ENCODE data around the gene RITA1.

RITA1 gene

DNA sequence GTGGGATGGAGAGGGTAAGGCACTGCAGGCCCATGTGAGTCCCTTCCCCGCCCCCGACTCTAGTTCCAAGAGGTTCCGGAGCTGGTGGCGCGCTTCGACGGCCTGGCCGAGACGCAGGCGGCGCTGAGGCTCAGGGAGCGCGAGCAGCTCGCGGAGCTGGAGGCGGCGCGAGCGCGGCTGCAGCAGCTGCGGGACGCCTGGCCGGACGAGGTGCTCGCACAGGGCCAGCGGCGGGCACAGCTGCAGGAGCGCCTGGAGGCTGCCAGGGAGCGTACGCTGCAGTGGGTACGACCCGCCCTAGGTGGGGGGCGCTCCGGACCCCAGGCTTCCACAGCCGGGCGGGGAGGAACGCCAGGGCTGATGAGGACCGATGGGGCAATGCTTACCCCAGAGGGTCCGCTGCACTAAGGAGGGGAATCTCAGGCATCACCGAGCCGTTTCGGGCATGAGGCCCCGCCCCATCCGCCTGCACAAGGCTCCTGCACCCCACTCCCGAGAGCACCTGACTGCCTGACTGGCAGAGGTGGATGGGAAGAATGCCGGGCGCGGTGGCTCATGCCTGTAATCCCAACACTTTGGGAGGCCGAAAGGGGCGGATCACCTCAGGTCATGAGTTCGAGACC lies 31.1 kb upstream of the RITA1 start:
- DNase-seq: no peak

DNA sequence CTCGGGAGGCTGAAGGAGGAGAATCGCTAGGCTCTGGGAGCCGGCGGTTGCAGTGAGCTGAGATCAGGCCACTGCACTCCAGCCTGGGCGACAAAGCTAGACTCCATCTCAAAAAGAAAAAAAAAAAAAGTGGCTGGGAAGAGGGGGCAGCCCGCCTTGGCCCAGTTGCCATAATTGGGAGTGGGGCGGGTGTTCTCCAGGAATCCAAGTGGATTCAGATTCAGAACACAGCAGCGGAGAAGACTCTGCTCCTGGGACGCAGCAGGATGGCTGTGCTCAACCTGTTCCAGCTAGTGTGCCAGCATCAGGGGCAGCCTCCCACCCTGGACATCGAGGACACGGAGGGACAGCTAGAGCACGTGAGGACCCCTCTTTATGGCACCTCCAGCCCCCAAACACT lies 30.5 kb upstream of the RITA1 start:
- no peak for DNase-seq

DNA sequence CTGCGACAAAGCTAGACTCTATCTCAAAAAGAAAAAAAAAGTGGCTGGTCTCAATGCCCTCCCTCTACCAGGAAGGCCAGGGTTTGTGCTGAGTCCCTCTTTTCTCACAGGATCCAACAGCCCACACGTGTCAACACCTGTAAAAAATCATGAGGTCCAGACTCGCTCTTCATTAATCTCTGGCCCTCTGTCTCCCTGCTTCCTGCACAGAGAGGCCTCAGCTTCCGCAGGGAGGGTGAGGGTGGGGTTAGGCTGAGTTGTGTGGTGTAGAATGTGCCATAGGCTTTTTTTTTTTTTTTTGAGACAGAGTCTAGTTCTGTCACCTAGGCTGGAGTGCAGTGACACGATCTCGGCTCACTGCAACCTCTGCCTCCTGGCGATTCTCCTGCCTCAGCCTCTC lies 29.9 kb upstream of the RITA1 start:
- no peak for DNase-seq

DNA sequence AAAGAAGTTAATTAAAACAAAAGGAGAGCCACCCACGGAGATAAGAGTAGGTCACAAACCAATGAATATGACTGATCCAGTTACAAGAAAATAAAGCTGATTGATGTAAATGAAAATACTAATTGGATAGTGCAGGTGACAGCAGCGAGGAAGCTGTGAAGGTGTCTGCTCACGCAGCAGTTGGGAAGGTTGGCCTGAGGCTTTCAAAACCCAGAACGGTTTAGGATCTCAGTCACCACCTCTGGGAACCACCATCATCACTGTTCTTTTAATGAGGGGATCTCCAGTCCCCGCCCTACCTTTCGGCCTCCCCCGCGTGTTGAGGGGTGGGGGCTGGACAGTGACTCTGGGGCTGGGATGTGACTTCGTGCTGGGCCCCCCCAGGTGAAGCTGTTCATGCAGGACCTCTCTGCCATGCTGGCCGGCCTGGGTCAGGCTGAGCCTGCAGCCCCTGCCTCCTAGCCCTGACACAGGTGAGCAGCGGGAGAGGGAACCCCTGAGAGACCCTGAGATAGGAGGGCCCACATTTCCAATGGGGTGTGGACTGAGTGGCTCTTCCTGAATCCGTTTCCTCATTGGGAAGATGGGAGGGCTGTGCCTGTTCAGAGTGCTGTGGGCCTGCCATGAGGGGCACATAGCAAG lies 28.2 kb upstream of the RITA1 start:
- DNase-seq: no peak

DNA sequence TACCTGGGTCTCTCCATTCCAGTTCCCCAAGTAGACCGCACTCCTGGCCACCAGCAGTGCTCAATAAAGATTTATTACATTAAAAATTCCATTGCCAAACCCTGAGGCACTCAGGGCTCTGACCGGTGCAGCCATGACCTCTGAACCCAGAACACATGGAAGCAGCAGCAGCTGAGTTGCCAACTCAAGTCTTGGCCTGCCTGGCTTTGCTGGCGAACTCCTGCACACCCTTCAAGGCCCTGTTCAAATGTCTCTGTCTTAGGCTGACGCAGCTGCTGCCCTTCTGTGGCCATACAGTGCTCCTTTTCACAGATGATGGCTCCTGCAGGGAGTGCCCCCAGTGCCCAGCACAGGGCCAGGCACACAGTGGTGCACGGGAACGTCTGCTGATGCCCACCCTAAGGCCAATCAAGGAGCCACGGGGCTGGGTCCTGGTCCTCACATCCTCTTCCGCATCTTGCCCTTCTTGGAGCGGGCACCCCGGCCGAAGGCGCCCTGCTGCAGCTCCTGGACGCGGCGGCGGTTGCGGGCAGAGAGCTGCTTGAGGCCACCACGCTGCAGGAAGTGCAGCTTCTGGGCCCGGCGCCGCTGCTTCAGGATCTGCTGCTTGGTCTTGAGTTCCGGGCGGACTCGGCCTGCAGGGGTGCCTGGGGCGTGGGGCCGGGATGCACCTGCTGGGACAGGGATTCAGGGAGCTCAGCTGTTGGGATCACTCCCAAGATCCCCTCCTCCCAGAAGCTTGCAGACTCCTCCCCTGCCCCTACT lies 26.9 kb upstream of the RITA1 start:
- DNase-seq: no peak

DNA sequence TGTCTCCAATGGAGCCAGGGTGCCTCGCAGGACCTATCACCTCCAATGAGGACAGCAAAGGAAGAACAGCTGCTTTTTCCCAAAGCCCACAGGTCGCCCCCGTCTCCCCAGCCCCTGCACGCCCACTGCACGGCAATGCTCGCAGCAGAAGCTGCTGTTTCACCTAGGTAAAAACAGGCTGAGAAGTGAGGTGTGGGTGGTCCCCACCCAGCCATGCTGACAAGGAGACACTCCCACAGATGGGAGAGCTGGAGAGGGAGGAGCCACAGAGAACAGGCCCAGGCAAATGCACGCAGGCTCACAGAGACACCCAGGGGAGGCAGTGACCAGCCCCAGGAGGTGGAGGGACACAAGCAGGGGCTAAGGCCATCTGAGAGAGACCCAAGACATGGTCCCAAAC lies 25.6 kb upstream of the RITA1 start:
- no peak for DNase-seq

DNA sequence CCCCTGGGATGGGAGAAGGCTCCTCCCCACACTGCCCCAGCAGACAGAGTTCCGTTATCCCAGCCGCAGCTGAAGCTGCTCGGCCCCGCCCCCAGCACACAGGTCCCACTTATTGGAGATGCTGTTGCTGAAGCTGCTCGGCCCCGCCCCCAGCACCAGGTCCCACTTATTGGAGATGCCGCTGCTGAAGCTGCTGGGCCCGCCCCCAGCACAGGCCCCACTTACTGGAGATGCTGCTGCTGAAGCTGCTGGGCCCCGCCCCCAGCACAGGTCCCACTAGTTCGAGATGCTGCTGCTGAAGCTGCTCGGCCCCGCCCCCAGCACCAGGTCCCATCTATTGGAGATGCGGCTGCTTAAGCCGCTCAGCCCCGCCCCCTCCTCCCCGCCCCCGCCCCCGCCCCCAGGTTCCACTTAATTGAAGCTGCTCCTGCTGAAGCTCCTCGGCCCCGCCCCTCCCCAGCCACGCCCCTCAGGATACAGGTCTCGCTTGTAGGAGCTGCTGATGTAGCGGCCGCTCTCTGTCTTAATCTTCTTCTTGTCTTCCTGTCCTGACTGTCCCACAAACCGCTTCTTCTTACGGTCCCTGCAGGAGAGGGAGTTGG lies 24.0 kb upstream of the RITA1 start:
- DNase-seq: no peak

DNA sequence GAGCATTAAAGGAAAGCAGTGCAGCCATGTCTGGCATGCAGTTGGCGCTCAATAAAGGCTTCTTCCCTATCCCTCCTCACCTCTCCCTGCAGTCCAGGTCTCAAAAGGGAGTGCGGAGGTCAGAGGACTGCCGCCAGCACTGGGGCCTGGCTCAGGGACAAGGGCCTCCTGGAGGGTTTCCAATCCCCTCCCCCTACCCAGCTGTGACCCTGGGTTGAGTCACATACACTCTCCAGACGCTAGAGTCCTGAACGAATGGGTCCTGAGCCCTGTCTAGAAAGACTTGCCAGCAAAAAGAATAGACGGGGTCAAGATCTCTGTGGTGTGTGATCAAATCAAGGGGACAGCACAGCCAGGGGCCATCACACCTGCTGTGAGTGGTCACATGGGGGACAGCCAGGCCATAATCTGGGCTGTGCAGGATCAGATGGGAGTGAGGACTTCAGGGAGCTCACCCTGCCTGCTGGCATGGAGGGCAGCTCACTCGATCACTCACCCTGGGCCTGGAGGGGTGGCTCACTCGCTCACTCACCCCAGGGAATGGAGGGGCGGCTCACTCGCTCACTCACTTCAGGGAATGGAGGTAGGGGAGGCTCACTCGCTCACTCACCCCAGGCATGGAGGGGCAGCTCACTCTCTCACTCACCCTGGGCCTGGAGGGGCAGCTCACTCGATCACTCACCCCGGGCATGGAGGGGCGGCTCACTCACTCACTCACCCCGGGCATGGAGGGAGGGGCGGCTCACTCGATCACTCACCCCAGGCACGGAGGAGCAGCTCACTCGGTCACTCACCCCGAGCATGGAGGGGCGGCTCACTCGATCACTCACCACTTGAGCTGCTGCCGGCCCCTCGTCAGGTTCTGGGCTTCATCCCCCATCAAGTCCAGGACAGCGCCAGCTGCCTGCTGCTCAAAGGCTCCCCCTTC lies 23.2 kb upstream of the RITA1 start:
- DNase-seq: no peak

DNA sequence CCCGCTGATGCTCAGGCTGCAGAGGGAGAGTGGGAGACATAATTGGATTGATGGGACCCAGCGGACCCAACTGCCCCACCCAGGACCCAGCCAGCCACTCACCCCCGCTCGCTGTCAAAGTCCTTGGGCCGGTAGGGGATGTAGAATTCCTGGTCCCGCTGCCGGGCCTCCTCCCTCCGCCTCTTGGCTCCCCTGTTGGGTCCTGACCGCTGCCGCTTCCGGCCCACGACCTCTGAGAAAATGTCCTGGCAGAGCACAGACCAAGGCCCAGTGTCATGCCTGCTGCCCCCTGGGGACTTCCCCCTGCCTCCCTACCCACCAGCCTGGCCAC lies 22.5 kb upstream of the RITA1 start:
- no peak for DNase-seq

DNA sequence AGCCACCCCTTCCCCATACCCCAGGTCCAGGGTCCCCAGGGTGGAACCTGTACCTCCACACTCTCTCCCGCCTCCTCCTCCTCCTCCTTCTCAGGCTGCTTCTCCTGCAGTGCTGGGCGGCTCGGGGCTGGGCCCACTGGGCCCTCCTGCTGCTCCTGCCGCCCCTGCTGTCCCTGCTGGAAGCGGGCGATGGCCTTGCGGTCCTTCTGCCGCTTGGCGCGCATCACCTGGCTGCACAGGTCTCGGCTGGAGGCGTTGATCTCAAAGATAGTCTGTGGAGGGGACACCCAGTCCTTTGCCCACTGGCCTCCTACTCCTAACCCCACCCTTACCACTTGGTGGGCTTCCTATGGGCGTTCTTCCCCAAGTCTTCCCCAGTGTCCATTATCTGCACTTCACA lies 21.5 kb upstream of the RITA1 start:
- DNase-seq: no peak

DNA sequence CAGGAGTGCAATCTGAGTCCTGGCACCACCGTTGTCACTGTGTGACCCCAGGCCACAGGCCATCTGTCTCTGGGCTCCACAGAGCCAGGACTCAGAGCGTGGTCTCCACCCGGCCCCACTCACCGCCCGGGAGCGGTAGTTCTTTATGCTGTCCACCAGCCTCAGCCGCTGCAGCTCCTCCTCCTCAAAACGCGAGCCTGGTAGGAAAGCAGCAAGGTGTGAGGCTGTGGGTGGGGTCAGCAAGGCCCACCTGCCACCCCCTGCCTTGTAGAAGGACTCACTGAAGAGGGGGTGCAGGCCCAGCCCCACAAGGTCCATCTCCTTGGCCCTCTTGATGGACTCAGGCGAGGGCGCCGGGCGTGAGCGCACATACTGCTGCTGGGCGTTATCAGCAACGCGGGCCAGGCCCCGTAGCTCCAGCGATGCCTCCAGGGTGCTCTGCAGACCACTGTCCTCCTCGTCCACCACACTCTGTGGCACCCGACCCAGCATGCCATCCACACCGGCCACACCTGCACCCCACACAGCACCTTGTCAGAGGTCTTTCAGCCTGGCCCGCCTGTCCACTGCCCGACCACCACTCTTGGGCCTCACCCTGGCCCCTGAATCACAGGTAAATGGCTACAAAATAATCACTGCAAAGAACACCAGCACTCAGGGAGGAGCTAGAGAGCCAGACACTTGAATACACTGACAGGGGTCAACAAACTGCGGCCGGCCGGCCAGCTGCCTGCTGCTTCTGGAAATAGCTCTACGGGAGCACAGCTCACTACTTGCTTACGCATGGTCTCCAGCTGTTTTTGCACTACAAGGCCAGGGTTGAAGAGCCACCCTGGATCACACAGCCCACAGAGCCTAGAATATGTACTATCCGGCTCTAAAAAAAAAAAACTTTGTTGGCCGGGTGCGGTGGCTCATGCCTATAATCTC lies 19.7 kb upstream of the RITA1 start:
- DNase-seq: no peak

DNA sequence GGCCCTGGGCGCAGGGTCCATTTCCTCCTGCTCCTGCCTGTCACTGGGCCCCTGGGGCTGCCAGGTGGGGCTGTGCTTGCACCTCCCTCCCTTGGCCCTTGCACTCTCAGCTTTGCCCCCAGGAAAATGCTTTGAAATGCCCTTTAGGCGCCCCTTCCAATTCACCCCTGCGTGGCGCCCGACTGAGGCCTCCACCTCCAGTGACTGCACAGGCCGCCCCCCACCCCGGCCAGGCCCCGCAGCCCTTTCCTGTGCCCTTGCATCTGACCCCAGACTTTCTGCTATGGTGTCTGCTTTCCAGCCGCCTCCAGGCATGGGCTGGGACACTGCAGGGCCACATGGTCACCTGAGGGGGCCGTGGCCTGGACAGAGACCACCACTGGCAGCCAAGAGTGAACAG lies 17.7 kb upstream of the RITA1 start:
- no peak for DNase-seq

DNA sequence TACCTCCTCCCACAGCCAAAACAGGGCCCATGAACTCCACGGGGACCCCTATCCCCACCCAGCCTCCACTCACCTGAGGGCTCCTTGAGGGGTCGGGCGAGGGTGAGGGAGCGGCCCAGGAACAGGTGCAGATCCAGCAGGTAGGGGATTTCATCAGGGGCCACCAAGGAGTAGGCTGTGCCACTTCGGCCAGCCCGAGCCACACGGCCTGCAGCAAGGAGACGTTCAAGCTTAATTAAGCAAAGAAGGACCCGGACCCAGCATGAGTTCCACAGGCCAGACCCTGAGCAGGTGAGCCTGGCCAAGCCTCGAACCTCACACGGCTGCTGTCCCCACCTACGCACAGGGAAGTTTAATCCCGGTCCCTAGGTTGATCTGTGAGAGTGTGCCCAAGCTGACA lies 15.8 kb upstream of the RITA1 start:
- DNase-seq: no peak

DNA sequence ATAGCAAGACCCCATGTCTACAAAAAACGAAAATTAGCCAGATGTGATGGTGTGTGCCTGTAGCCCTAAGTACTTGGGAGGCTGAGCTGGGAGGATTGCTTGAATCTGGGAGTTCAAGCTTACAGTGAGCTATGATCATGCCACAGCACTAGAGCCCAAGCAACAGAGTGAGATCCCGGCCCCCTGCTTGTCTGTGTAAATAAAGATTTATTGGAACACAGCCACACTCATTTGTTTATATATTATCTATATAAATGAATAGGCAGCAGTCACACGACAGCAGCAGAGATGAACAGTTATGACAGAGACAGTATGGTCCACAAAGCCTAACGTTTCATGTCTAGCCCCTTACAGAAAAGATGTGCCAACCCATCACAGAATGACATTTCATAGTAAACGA lies 15.1 kb upstream of the RITA1 start:
- no peak for DNase-seq

DNA sequence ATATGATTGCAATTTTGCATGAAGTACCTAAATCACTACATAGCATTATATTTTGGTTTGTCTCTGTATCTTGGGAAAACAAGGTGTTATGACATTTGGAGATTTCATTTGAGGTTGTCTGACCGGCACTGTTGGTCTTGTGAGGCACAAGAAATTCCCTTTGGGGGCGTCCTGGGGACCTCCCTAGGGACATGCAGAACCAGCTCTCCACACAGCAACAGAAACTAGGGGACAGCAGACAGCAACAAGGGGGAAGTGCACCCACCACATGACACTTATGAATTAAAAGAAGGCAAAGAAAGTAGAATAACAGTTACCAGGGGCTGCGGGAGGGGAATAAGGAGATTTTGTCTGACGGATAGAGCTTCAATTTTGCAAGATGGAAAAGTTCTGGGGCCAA lies 14.6 kb upstream of the RITA1 start:
- DNase-seq: no peak

DNA sequence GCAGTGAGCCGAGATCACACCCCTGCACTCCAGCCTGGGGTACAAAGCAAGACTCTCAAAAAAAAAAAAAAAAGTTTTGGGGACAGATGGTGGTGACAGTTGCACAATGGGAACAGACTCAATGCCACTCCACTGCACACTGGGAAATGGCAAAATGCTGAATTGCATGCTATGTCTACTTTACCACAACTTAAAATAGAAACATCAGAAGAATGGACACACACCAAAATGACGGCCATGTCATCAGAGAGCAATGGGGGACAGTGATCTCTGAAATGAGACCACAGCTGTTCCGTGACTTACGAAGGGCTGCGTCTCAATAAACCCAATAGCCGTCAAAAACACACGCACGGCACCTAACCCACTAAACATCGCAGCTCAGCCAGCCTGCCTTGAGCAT lies 14.0 kb upstream of the RITA1 start:
- no peak for DNase-seq

DNA sequence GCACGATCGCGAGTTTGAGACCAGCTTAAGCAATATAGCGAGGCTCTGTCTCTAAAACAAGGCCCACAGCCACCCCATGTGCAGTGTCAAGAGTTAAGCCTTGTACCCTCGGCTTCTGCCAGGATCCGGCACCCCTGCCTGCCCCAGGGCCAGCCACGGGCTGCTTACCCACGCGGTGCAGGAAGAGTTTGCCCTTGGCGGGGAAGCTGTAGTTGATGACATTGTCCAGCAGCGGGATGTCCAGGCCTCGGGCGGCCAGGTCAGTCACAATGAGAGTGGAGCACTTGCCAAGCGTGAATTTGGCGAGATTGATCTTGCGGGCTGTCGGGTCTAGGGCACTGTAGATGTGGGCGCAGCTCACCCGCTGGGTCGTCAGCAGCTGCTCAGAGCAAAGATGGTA lies 13.3 kb upstream of the RITA1 start:
- DNase-seq: no peak

DNA sequence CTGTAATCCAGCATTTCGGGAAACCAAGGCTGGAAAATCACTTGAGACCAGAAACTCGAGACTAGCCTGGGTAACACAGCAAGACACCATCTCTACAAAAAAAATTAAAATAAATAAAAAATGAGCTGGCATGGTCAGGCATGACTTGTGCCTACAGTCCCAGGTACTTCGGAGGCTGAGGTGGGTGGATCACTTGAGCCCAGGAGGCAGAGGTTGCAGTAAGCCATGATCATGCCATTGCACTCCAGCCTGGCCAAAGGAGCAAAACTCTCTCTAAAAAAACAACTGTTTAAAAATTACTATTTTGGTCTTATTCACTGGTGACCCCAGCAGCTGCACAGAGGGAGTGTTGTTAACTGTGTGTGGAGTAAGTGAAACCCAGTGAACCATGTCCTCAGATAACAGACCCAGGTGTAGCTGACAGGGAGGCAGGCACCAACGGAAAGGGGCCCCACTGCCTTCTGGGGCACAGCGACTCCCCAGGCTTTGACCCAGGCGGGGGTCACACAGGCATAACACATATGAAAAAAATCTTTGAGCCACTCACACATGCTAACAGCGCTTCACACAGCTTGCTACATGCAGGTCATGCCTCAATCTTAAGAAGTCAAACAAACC lies 12.3 kb upstream of the RITA1 start:
- no peak for DNase-seq

DNA sequence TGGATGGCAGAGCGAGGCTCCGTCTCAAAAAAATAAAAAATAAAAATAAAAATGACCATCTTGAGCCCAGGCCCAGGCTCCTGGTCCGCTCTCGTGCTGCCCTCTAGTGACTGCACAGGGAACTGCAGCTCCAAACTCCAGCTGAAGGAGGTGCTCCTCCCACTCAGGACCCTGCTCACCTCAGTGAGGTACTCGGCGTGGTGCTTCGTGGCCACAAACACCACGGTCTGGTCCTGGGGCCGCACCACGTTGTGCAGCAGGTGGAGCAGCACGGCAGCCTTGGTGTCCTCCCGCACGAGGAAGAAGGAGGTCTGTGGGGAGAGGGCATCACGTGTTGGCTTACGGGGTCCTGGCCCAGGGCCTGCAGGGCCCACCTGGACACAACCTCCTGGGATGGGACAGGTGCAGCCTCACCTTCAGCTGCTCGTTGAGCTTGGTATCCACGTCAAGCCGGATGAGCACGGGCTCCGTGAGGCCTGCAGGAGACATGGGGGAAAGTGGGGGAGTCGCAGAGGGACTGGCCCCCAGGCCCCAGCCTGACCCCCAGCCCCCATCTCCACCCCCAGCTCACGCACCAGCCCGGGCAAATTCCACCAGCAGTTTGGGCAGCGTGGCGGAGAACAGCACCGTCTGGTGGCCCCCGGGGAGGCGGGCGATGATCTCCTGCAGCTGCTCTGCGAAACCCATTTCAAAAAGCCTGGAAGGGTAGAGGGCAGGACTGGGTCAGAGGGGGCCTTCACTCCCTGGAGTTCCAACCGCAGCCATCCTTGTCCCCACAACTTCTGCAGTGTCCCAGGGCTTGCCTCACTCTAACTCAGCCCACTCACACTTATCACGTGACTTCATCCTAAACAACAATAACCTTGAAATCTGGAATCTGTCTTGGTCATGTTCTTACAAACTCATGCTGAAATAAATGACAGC lies 10.8 kb upstream of the RITA1 start:
- peak; percentile 57 for DNase-seq

DNA sequence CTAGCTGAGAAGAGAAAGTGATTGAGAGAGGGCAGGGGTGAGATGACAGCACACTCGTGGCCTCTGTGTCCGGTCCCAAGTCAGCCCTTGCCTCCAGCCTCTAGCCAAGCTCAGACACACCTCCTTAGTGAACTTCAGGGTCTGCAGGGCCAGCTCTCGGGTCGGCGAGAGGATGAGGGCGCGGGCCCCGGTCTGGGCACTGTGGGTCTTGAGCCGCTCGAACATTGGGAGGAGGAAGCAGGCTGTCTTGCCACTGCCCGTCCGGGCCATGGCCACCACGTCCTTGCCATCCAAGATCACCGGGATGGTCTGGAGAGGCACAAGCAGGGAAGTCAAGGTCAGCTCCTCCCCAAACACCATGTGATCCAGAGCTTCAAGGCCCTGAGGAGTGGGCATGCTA lies 6.5 kb upstream of the RITA1 start:
- no peak for DNase-seq
